OCI-LY7 (cell line): ENCODE data around the gene AGTRAP. TPM values are rescaled to one million over a fixed set of nuclear protein-coding genes. Genes with fewer than 3 reads are reported as not detected.

ENCODE experiments used
- BruUV-seq: library from RNA; stranded (reverse); fragments of 400-500 nt; replicated peaks from 2 replicates; lab custom pipeline; 2021; lab: Mats Ljungman, UMichigan
- CTCF ChIA-PET: fragments of 300-600 bp; sonication (Branson Sonifier 250); formaldehyde crosslinking; loops from one replicate; lab custom pipeline; 2022; ENCODE audit warnings: antibody characterized with exemption; ENCODE audit not compliant: unreplicated experiment; lab: Charles Lee
- POLR2A ChIA-PET: fragments of 300-600 bp; sonication (Branson Sonifier 250); formaldehyde crosslinking; loops from one replicate; lab custom pipeline; 2022; ENCODE audit warnings: antibody characterized with exemption; lab: Charles Lee
- DNase-seq: peaks from one replicate; pipeline ENCODE4 v3.0.0-alpha.2; 2015; ENCODE audit warnings: low spot score
- H2AFZ ChIP-seq: fragments of 200-600 bp; sonication (generic), shearing (Covaris generic); 2 replicates; pipeline ENCODE4 v1.6.1; 2014; ENCODE audit warnings: mild to moderate bottlenecking, antibody characterized with exemption, low read length, moderate library complexity
- H3K27ac ChIP-seq: fragments of 200-600 bp; sonication (generic); 2 replicates; pipeline ENCODE4 v1.5.1; 2014; ENCODE audit warnings: mixed run types, low read depth, mild to moderate bottlenecking, moderate library complexity, low read length, inconsistent platforms; ENCODE audit not compliant: poor library complexity, severe bottlenecking
- H3K36me3 ChIP-seq: fragments of 200-600 bp; sonication (generic); 2 replicates; pipeline ENCODE4 v1.6.1; 2014; ENCODE audit warnings: mild to moderate bottlenecking, antibody characterized with exemption, low read length, moderate library complexity, mixed read lengths; ENCODE audit not compliant: insufficient read depth
- H3K4me1 ChIP-seq: fragments of 200-600 bp; sonication (generic); 2 replicates; pipeline ENCODE4 v1.5.1; 2014; ENCODE audit warnings: mild to moderate bottlenecking, low read length; ENCODE audit not compliant: insufficient read depth, poor library complexity, severe bottlenecking
- H3K4me2 ChIP-seq: fragments of 200-600 bp; sonication (generic); 2 replicates; pipeline ENCODE4 v1.6.1; 2014; ENCODE audit warnings: mild to moderate bottlenecking, low read length
- H3K4me3 ChIP-seq: fragments of 200-600 bp; sonication (generic); 2 replicates; pipeline ENCODE4 v1.5.1; 2014; ENCODE audit warnings: mild to moderate bottlenecking, low read depth, low read length; ENCODE audit not compliant: poor library complexity, severe bottlenecking
- H3K79me2 ChIP-seq: fragments of 200-600 bp; sonication (generic); 2 replicates; pipeline ENCODE4 v1.6.1; 2016; ENCODE audit warnings: low read depth, mild to moderate bottlenecking, low read length, moderate library complexity, mixed read lengths; ENCODE audit not compliant: insufficient read depth
- H3K9me2 ChIP-seq: fragments of 200-600 bp; sonication (generic); 2 replicates; pipeline ENCODE4 v1.6.1; 2016; ENCODE audit warnings: mild to moderate bottlenecking, low read length, mixed read lengths; ENCODE audit not compliant: insufficient read depth
- H3K9me3 ChIP-seq: fragments of 200-600 bp; sonication (generic); 2 replicates; pipeline ENCODE4 v1.6.1; 2014; ENCODE audit warnings: mild to moderate bottlenecking, mixed run types, low read length, mixed read lengths
- H4K20me1 ChIP-seq: fragments of 200-600 bp; sonication (generic); 2 replicates; pipeline ENCODE4 v1.6.1; 2014; ENCODE audit warnings: mild to moderate bottlenecking, antibody characterized with exemption, low read length, moderate library complexity, mixed read lengths; ENCODE audit not compliant: insufficient read depth
- EZH2phosphoT487 ChIP-seq: fragments of 200-600 bp; sonication (generic); IDR thresholded peaks from 2 replicates; pipeline ENCODE4 v1.6.1; 2018; ENCODE audit warnings: low read depth, borderline replicate concordance, mild to moderate bottlenecking, mixed run types, antibody characterized with exemption, low read length, moderate library complexity, mixed read lengths
- intact Hi-C: fragments of 100-400 bp; cut with micrococcal nuclease; formaldehyde crosslinking; loops from one replicate; pipeline ENCODE4 v1.10.0; 2022; ENCODE audit not compliant: unreplicated experiment
- total RNA-seq, 2 experiments: library from RNA; depleted of rRNA in 1 of 2; stranded (reverse); fragments of >200 nt in 1 of 2; shearing (Covaris generic) in 1 of 2; gene quantifications; 2 replicates each; pipeline ENCODE4 v1.2.3, GENCODE V29; 2014 to 2022
- TF ChIP-seq, protein P1 (sequence below): fragments of 200-600 bp; sonication (generic); conservative IDR thresholded peaks from 2 replicates; pipeline ENCODE4 v1.5.1; 2014; ENCODE audit warnings: mild to moderate bottlenecking, antibody characterized with exemption, low read length, moderate library complexity, mixed read lengths

The AGTRAP gene
- total RNA-seq, 2 experiments from 2014 or later = 36.1 to 40.0 TPM

DNA sequence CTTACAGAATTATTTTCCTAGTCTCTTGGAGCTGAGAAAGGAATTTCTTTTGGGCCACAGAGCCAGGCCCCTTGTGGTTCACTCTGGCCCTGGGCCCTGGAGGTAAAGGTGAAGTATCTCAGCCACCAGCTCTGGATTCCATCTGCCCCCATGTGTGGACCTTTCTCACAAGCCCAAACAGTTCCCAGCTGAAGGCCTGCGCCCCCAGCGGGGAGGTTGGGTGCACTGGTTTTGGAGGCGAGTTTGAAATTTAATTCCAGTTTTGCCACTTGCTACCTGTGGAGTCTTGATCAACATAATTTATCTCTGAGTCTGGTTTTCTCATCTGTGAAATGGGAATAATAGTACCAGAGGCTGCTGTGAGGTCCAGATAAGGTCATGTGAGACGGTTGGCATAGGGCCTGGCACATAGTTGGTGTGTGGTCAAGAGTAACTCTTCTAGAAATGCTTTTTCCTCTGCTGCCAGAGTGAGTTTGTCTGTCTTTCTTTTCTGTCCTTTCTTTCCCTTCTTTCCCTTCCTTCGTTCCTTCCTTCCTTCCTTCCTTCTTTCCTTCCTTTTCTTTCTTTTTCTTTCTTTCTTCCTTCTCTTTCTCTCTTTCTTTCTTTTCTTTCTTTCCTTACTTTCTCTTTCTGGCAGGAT, 6.1 kb downstream of the AGTRAP start:
- H3K27ac ChIP-seq = no peak overlapping the region
- no peaks in the 10 kb centered on the region for H3K9me2 ChIP-seq
- no peaks in the 10 kb centered on the region for H3K9me3 ChIP-seq
- intact Hi-C loops = no loop called here
- no peak overlapping the region for H3K4me2 ChIP-seq
- H3K4me3 ChIP-seq = no peak overlapping the region
- no peak for TF ChIP-seq EZH2phosphoT487
- TF ChIP-seq, protein P1, sequence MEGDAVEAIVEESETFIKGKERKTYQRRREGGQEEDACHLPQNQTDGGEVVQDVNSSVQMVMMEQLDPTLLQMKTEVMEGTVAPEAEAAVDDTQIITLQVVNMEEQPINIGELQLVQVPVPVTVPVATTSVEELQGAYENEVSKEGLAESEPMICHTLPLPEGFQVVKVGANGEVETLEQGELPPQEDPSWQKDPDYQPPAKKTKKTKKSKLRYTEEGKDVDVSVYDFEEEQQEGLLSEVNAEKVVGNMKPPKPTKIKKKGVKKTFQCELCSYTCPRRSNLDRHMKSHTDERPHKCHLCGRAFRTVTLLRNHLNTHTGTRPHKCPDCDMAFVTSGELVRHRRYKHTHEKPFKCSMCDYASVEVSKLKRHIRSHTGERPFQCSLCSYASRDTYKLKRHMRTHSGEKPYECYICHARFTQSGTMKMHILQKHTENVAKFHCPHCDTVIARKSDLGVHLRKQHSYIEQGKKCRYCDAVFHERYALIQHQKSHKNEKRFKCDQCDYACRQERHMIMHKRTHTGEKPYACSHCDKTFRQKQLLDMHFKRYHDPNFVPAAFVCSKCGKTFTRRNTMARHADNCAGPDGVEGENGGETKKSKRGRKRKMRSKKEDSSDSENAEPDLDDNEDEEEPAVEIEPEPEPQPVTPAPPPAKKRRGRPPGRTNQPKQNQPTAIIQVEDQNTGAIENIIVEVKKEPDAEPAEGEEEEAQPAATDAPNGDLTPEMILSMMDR = peak; percentile 70
- ChIA-PET POLR2A (no interaction called here), CTCF (no interaction called here)
- H4K20me1 ChIP-seq = no peaks in the 10 kb centered on the region
- H3K4me1 ChIP-seq = peaks cover 9% of the 10 kb centered on the region
- no TSS peak for BruUV-seq
- no peak overlapping the region for H2AFZ ChIP-seq
- peaks cover 10% of the 10 kb centered on the region; the same call in 1 of the 2 replicates for H3K36me3 ChIP-seq
- no peaks in the 10 kb centered on the region; the same call in 1 of the 2 replicates for H3K79me2 ChIP-seq
- peak; percentile 21 for DNase-seq

DNA sequence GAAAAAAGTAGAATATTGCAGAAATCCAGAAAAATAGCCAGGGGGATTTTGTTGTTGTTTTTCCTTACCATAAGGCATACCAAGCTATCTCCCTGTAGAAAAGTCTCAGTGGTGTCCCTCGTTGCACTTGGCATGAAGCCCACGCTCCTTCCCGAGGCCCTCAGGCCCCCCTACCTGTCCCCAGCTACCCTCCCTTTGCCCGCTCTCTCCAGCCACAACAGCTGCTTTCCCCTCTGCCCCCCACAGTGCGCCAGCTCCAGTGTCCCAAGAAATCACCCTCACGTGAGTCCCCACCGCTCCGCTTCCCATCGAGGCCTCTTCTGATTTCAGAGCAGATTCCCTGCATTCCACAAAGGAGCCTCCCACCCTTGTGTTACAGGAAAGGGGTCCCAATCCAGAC, 8.4 kb downstream of the AGTRAP start:
- TF ChIP-seq, protein P1 = no peak
- TF ChIP-seq EZH2phosphoT487 = no peak
- H3K9me3 ChIP-seq = no peaks in the 10 kb centered on the region
- H3K27ac ChIP-seq = no peak overlapping the region
- no peak overlapping the region for H2AFZ ChIP-seq
- H3K9me2 ChIP-seq = no peaks in the 10 kb centered on the region
- BruUV-seq = no TSS peak
- no peaks in the 10 kb centered on the region for H4K20me1 ChIP-seq
- H3K4me3 ChIP-seq = no peak overlapping the region
- no peak overlapping the region for H3K4me2 ChIP-seq
- no peaks in the 10 kb centered on the region for H3K79me2 ChIP-seq
- ChIA-PET CTCF (no interaction called here), POLR2A (no interaction called here)
- H3K4me1 ChIP-seq = no peaks in the 10 kb centered on the region
- no peak for DNase-seq
- intact Hi-C loops = no loop called here
- peaks cover 10% of the 10 kb centered on the region; the same call in 1 of the 2 replicates for H3K36me3 ChIP-seq

DNA sequence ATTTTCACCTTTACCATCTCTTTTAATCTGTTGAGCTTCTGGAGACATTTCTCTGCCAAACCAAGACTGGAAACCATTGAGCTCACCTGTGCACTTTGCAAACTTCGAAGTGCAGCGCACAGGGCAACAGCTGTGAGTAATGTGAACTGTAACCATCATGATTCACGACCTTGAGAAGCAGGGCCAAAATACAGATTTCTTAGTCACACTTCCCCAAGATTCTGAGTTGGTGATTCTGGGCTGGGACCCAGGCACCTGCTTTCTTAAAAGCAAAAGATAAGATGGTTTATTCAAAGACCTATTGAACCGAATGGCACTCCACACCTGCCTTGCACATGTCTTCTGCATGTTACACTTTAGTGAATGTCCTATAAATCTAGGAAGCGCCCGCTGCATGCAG, 10.2 kb downstream of the AGTRAP start:
- BruUV-seq = no TSS peak
- Histone ChIP-seq H3K9me2 (no peaks in the 10 kb centered on the region), H3K9me3 (no peaks in the 10 kb centered on the region), H3K36me3 (peaks cover 16% of the 10 kb centered on the region; the same call in 1 of the 2 replicates), H3K79me2 (no peaks in the 10 kb centered on the region), H3K4me2 (no peak overlapping the region), H3K27ac (no peak overlapping the region), H3K4me3 (no peak overlapping the region), H2AFZ (no peak overlapping the region), H4K20me1 (no peaks in the 10 kb centered on the region), H3K4me1 (no peaks in the 10 kb centered on the region)
- intact Hi-C loops = no loop called here
- TF ChIP-seq, protein P1 = no peak
- TF ChIP-seq EZH2phosphoT487 = no peak
- CTCF ChIA-PET = no interaction called here
- POLR2A ChIA-PET = interaction anchor here (0.6 kb wide), 1 partner anchor 108 kb away, joined by 8 read pairs; no protein-coding TSS in a partner anchor
- no peak for DNase-seq
